Heart left ventricle (tissue), 16 donors: Measurements from ENCODE around the gene PAFAH1B2. TPM values are rescaled to one million over a fixed set of nuclear protein-coding genes. Genes with fewer than 3 reads are reported as not detected.

Experiments used
- ATAC-seq, 4 donors: fragments of 200-7000 bp; cut with Tn5 transposase; one replicate each; pipeline ENCODE4 v1.9.1; 2020 to 2022; ENCODE audit warnings: moderate library complexity in 4 of 4, mild to moderate bottlenecking in 3 of 4, moderate number of reproducible peaks in 1 of 4
- DNase-seq, 5 donors: peaks; one replicate each; pipeline ENCODE4 v3.0.0-alpha.2; 2020
- H3K27ac ChIP-seq, 12 donors: fragments of 200-600 bp; sonication (generic) in 4 of 12; one replicate each; pipeline versions ENCODE4 v1.5.0 to v1.8.0; 2016 to 2022; ENCODE audit warnings: mild to moderate bottlenecking in 2 of 12
- H3K27me3 ChIP-seq, 9 donors: fragments of 200-600 bp; sonication (generic) in 2 of 9; one replicate each; pipeline versions ENCODE4 v1.5.1 to v1.8.0; 2016 to 2022; ENCODE audit warnings: mild to moderate bottlenecking in 3 of 9
- H3K36me3 ChIP-seq, 9 donors: fragments of 200-600 bp; sonication (generic) in 2 of 9; one replicate each; pipeline versions ENCODE4 v1.5.0 to v1.8.0; 2018 to 2022; ENCODE audit warnings: mild to moderate bottlenecking in 2 of 9
- H3K4me1 ChIP-seq, 12 donors: fragments of 200-600 bp; sonication (generic) in 4 of 12; one replicate each; pipeline versions ENCODE4 v1.5.0 to v1.8.0; 2016 to 2022; ENCODE audit warnings: mild to moderate bottlenecking in 3 of 12
- H3K4me3 ChIP-seq, 12 donors: fragments of 200-600 bp; sonication (generic) in 4 of 12; one replicate each; pipeline versions ENCODE4 v1.5.0 to v1.8.0; 2017 to 2022; ENCODE audit warnings: mild to moderate bottlenecking in 9 of 12, moderate library complexity in 4 of 12
- H3K9me3 ChIP-seq, 12 donors: fragments of 200-600 bp; sonication (generic) in 4 of 12; one replicate each; pipeline versions ENCODE4 v1.5.0 to v1.8.0; 2016 to 2022; ENCODE audit warnings: mild to moderate bottlenecking in 1 of 12
- CTCF ChIP-seq, 12 donors: fragments of 200-600 bp; sonication (generic) in 4 of 12; IDR thresholded peaks; one replicate each; pipeline versions ENCODE4 v1.5.0 to v1.8.0; 2018 to 2022; ENCODE audit warnings: antibody characterized with exemption in 12 of 12, mild to moderate bottlenecking in 5 of 12
- POLR2A ChIP-seq, 2 donors: fragments of 450-650 bp; IDR thresholded peaks; one replicate each; pipeline ENCODE4 v1.6.1; 2017; ENCODE audit warnings: antibody characterized with exemption in 2 of 2, mild to moderate bottlenecking in 2 of 2, moderate library complexity in 2 of 2
- WGBS, 4 donors: extraction: QIAGEN DNeasy Blood & Tissue Kit in 2 of 4; methylation state at CpG; one replicate each; pipeline versions ENCODE4 v1.1.5 to v1.1.7; 2013 to 2018; 5-methylcytosine and 5-hydroxymethylcytosine counted together
- intact Hi-C, 10 donors: fragments of 100-400 bp; cut with DNase I; formaldehyde crosslinking; loops; one replicate each; pipeline versions ENCODE4 v1.11.1 to v1.14.2; 2022
- polyA plus RNA-seq, 2 donors: library from polyadenylated mRNA; stranded (reverse); fragments of 200-250 nt; gene quantifications; one replicate each; pipeline ENCODE4 v1.2.3, GENCODE V29; 2013
- total RNA-seq, 9 donors: library from RNA; depleted of rRNA in 2 of 9; stranded (reverse); fragments of >200 nt in 2 of 9; fragmentation: NEBNext Ultra II Directional in 3 of 9; extraction: Animal tissue kit (Norgen Biotek cat#: 25700) in 3 of 9; gene quantifications; one replicate each; pipeline versions ENCODE4 v1.1.0 to v1.2.4, GENCODE V29; 2016 to 2023
- donor health status: ischemic (EF 13 %, LVEDD 7.1; RV severe dilation, severe dysfunction).
- donor health status: healthy with polysubstance abuse.
- donor health status: DM: no; HTN: yes; CAD: no.
- donor health status: DM: no; HTN: no; CAD: no.
- donor health status: ischemic (EF 25% LVEDD 6.9; RV normal size, moderate dysfunction).
- donor health status: ischemic (EF 25% LVEDD 5.7; RV mildly dilated, moderate dysfunction).
- donor health status: healthy.
- donor health status: DM: yes; HTN: yes; CAD: no.
- donor health status: ischemic (EF 35%, LVEDD 5.7; RV mildly dilated, moderate dysfunction).
- donor health status: nonischemic (EF 11% LVEDD 7.7; RV severe dilation, severe dysfunction).
- donor health status: DM: yes; HTN: yes; CAD: no.
- donor health status: PGD.
- donor health status: ischemic (EF 29% LVEDD 5.4; RV normal size, mild dysfunction).
- donor health status: nonischemic (EF 23%, LVEDD 6.1; RV moderate dilation, normal function).

The PAFAH1B2 gene
- total and polyA plus RNA-seq, 11 donors = 16.7 to 81.1 (median 65.6) TPM

GRCh38 chr11:117152066-117152465 is 8.0 kb downstream of the PAFAH1B2 start:
- DNase-seq = no peak
- ATAC-seq = no peak
- H3K9me3 ChIP-seq = no peaks in the 10 kb centered on the region
- peaks cover 0 to 83% (median 52%) of the 10 kb centered on the region in 9 donors for H3K36me3 ChIP-seq
- 38 to 52% (median 49%) methylated on average over 2 of the region's 2 CpGs for WGBS, 4 donors
- H3K4me1 ChIP-seq = peaks cover 0 to 65% (median 30%) of the 10 kb centered on the region in 12 donors
- H3K27me3 ChIP-seq = no peaks in the 10 kb centered on the region
- H3K27ac ChIP-seq = no peak overlapping the region
- intact Hi-C loops = no loop called here
- TF ChIP-seq POLR2A (IDR thresholded peaks at IDR 0.05) = no peak
- TF ChIP-seq CTCF (IDR thresholded peaks at IDR 0.05) = no peak
- no peak overlapping the region for H3K4me3 ChIP-seq

- Histone ChIP-seq H3K27me3 (no peaks in the 10 kb centered on the region), H3K27ac (no peak overlapping the region), H3K4me3 (no peak overlapping the region), H3K9me3 (no peaks in the 10 kb centered on the region), H3K36me3 (peaks cover 0 to 82% (median 48%) of the 10 kb centered on the region in 9 donors), H3K4me1 (peaks cover 0 to 59% (median 24%) of the 10 kb centered on the region in 12 donors)
- intact Hi-C loops = no loop called here
- DNase-seq (no peak), ATAC-seq (no peak)
- 92 to 96% (median 94%) methylated on average over 5 of the region's 5 CpGs for WGBS, 4 donors
- TF ChIP-seq CTCF (IDR thresholded peaks at IDR 0.05) (no peak), POLR2A (IDR thresholded peaks at IDR 0.05) (no peak)
Observed at GRCh38 chr11:117154468-117154867, 10.4 kb downstream of the PAFAH1B2 start.

- H3K36me3 ChIP-seq = peaks cover 0 to 96% (median 69%) of the 10 kb centered on the region in 9 donors
- DNase-seq (no peak), ATAC-seq (no peak)
- H3K27ac ChIP-seq = no peak overlapping the region
- H3K9me3 ChIP-seq = no peaks in the 10 kb centered on the region
- WGBS, 4 donors = 92 to 96% (median 95%) methylated on average over 2 of the region's 2 CpGs
- TF ChIP-seq CTCF (IDR thresholded peaks at IDR 0.05) = no peak
- TF ChIP-seq POLR2A (IDR thresholded peaks at IDR 0.05) = no peak
- intact Hi-C loops = no loop called here
- peaks cover 0 to 42% (median 12%) of the 10 kb centered on the region in 12 donors for H3K4me1 ChIP-seq
- H3K4me3 ChIP-seq = no peak overlapping the region
- no peaks in the 10 kb centered on the region for H3K27me3 ChIP-seq
Observed at GRCh38 chr11:117157507-117157906, 13.4 kb downstream of the PAFAH1B2 start.

GRCh38 chr11:117159892-117160291 is 15.8 kb downstream of the PAFAH1B2 start:
- WGBS, 4 donors = 85 to 91% (median 86%) methylated on average over 2 of the region's 2 CpGs

More at GRCh38 chr11:117159892-117160291, 15.8 kb downstream of the PAFAH1B2 start:
- Histone ChIP-seq H3K4me1 (peaks cover 0 to 37% (median 9%) of the 10 kb centered on the region in 12 donors), H3K27ac (no peak overlapping the region), H3K36me3 (peaks cover 0 to 96% (median 75%) of the 10 kb centered on the region in 9 donors), H3K27me3 (no peaks in the 10 kb centered on the region), H3K9me3 (no peaks in the 10 kb centered on the region), H3K4me3 (no peak overlapping the region)
- no peak for ATAC-seq
- intact Hi-C loops = no loop called here
- no peak for DNase-seq
- TF ChIP-seq CTCF (IDR thresholded peaks at IDR 0.05) (no peak), POLR2A (IDR thresholded peaks at IDR 0.05) (no peak)
